ENCODE measurements around the gene DOK4.
"Not testable (repeated sequence)": the region's sequence is repeated elsewhere in the genome, so short reads cannot be mapped to it uniquely, and the experiment has no call there.

The DOK4 gene

DNA sequence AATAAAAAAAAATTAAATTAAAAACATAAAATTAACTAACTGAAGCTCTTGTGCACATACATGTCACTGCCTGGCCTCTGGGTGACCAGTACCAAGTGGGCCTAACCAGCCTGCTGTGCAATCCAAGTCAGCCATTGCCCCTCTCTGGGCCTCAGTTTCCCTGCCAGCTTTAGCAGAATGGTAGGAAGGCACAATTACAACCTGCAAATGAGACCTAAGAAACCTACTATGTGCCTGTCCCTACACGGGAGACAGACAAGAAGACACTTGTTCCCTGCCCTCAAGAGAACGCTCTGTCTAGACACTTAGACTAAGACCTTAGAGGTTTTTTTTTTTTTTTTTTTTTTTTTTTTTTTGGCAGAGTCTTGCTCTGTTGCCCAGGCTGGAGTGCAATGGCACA lies 40.8 kb downstream of the DOK4 start:
- no peak for DNase-seq (ENCODE audit: low read depth)

DNA sequence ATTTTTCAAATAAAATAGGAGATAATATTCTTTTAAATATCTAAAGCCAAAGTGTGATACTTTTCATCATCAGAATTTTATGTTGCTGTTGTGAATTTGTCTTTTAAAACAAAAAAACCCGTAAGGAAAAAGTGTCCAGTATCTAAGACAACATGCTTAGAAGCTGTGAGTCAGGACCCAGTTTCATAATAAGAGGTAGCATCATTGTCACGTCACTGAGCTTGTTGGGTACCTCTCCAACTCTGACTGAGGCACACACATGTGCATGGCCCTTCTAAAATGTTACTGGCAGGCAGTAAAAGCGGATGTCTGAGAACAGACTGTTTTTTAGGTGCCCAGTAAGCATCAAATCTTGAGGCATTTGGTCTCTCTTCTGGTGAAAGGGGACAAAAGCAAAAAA lies 41.6 kb downstream of the DOK4 start:
- DNase-seq (ENCODE audit: low read depth), result no peak

DNA sequence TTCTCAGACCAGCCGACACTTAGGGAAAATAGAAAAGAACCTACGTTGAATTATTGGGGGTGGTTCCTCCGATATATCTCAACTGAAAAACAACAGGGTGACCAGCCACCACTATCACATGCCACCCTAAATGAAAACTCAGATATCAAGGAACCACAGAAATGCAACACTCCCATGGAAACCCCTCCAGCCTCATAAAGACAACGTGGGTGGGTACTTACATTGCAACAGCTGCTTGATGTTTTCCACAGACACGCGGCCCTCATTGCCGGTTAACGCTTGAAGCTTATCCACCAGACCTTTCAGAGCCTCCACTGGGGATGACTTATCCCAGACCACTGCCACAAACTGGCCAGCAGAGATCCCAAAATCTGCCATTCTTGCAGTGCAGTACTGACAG lies 45.7 kb downstream of the DOK4 start:
- not testable (repeated sequence) for DNase-seq (ENCODE audit: low read depth)

DNA sequence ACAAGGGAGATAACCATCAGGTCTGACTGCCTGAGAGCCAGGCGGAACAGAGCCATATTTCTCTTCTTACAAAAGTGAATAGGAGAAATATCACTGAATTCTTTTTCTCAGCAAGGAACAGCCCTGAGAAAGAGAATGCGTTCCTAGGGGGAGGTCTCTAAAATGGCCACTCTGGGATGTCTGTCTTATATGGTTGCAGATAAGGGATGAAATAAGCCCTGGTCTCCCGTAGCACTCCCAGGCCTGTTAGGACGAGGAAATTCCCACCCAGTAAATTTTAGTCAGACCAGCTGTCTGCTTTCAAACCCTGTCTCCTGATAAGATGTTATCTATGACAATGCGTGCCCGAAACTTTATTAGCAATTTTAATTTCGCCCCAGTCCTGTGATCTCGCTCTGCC lies 46.3 kb downstream of the DOK4 start:
- DNase-seq (ENCODE audit: low read depth), result not testable (repeated sequence)

DNA sequence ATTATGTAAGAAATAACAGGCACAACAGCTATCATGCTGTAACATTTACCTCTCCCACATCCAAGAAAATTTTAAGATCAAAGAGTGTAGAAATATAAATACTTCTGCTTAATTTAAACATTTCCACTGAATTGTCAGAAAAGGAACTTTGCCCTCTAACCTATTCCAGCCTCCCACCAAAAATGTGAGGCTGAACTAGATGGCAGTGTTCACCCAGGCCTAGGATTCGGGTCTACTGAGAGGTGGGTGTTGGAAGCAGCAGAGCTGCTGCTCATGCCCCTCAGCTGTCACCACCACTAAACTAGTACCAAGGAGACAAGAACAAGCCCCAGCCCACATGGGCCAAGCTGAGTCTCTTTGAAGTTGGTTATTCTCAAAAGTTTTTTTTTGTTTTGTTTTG lies 50.5 kb downstream of the DOK4 start:
- DNase-seq (ENCODE audit: low read depth), result no peak

DNA sequence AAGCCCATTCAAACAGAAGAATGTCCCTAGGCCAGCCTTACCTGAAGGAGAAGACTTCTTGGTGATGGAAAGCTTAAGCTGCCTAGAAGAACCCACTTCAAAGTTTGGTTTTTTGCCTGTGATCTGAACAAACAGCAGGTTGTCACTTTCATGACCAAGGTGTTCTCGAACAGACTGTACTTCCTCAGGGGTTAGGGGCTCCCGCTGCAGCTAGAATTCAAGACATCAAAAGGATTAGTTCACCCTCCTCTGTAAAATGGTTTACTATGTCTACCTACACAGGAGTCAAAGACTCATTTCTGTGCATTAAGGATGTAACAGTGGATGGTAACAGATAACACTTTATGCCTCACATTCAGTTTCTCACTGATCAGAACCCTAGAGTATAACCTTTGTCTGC lies 52.3 kb downstream of the DOK4 start:
- no peak for DNase-seq (ENCODE audit: low read depth)

DNA sequence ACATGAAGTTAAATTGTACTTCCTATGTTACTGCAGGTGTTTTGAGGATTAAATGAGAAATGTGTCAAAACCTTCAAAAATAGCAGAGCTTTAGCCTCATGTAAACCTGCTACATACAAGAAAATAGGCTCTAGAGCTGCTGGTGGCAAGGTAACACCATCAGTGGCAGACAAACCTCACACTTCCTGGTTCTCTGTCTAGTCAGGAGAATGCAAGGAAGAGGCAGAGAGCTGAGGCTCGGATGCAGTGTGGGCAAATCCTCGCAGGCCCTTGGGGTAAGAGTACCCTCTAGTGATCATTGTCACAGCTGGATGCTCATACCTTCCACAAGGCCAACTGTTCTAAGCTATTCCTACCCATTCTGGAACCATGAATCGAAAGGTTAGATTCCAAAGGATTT lies 53.3 kb downstream of the DOK4 start:
- no peak for DNase-seq (ENCODE audit: low read depth)

DNA sequence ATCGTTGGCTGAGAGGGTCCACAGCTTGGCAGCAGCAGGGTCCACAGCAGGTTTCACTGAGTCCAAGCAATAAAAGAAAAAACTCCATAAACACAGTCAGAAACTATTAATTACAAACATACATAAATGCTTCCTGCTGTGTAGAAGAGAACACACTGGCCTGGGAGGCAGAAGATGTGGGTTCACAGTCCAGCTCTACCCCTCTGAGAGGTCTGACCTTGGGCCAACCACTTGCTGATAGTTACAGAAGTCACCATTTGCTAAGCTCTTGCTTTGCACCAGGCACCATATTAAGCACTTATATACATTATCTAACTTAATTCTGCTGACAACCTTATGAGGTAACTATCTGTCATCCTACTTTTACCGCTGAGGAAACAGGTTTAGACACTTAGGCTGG lies 53.8 kb downstream of the DOK4 start:
- DNase-seq (ENCODE audit: low read depth), result no peak

DNA sequence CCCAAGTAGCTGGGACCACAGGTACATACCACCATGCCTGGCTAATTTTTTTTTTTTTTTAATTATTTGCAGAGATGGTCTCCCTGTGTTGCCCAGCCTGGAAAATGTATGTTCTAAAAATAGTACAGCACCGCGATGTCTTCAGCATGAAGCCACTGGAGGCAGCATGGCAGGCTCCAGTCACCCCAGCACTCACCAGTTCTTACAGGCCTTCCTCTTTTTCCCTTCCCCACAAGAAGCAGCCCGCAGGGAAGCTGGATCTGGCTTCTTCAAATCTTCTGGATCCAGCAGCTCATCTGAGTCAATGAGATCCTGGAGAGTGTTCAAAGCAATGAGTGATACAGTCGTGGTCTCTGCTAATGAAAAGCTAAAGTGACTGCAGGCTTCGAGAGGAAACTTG lies 55.3 kb downstream of the DOK4 start:
- DNase-seq (ENCODE audit: low read depth), result no peak

DNA sequence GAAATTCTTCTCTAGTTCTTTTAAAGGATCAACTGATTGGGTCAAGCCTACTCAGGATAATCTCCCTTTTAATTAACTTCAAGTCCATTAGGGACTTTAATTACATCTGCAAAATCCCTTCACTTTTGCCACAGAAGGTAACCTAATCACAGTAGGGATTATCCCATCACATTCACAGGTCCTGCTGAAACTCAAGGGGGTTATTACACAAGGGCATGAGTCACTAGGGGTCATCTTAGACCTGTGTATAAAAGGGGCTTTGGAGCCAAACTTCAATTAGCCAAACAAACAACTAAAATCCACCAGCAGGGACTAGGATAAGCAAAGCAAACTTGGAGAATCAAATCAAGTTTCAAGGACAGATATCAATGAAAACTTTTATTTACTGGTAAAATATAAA lies 58.5 kb downstream of the DOK4 start:
- DNase-seq (ENCODE audit: low read depth), result no peak

DNA sequence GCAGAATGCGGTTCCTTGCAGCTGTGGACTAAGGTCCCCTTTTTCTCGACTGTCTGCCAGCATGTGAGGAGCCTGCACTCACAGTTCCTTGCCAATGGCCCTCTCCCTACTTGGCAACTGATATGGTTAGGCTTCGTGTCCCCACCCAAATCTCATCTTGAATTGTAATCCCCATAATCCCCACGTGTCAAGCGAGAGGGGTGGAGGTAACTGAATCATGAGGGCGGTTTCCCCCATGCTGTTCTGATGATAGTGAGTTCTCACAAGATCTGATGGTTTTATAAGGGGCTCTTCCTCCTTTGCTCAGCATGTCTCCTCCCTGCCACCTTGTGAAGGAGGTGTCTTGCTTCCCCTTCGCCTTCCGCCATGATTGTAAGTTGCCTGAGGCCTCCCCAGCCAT lies 59.0 kb downstream of the DOK4 start:
- DNase-seq (ENCODE audit: low read depth), result no peak

DNA sequence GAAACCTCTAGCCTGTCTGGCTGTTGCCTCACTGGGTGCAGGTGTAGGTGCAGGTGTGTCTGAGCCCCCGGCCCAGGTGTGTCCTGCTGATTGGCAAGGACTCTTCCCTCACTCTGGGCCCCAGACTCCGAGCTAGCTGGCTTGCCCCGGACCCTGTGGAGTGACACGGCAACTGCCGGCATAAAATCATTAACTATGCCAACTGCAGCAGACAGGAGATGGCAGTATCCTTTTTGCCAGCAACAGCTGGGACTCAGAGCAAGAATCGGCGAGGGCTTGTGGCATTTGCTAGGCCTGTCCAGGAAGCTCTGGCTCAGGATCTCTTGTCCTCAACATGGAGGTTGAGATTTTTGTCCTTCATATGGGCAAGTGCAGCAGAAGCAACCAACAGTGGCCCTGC lies 59.9 kb downstream of the DOK4 start:
- no peak for DNase-seq (ENCODE audit: low read depth)

DNA sequence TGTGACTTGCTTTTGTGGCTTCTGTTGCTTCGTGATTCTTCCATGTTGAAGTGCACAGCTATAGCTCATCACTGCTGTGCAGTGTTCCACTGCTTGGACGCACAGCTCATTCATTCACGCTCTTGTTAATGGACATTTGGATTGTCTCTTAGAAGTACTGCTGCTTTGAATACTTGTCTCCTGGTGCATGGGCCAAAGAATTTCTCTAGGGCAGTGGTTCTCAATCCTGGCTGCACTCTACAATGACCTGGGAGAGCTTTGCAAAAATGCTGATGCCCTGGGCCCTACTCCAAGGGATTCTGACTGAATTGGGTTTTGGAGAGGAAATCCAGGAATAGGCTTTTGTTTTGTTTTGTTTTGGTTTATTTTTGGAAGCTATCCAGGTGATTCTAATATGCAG lies 61.7 kb downstream of the DOK4 start:
- no peak for DNase-seq (ENCODE audit: low read depth)

DNA sequence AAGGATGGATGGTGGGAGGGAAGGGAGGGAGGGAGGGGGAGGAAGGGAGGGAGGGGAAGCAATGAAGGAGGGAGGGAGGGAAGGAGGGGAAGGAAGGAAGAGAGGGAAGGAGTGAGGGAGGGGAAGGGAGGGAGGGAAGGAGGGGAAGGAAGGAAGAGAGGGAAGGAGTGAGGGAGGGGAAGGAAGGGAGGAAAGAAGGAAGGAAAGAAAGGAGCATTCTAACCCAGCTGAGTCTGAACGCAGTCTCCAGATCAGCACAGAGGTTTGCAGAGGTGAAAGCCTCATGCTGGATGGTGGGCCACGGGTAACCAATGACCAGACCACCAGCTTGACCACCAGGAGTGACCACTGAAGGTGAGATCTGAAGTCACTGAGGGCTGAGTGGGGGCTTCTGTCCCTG lies 63.1 kb downstream of the DOK4 start:
- no peak for DNase-seq (ENCODE audit: low read depth)

DNA sequence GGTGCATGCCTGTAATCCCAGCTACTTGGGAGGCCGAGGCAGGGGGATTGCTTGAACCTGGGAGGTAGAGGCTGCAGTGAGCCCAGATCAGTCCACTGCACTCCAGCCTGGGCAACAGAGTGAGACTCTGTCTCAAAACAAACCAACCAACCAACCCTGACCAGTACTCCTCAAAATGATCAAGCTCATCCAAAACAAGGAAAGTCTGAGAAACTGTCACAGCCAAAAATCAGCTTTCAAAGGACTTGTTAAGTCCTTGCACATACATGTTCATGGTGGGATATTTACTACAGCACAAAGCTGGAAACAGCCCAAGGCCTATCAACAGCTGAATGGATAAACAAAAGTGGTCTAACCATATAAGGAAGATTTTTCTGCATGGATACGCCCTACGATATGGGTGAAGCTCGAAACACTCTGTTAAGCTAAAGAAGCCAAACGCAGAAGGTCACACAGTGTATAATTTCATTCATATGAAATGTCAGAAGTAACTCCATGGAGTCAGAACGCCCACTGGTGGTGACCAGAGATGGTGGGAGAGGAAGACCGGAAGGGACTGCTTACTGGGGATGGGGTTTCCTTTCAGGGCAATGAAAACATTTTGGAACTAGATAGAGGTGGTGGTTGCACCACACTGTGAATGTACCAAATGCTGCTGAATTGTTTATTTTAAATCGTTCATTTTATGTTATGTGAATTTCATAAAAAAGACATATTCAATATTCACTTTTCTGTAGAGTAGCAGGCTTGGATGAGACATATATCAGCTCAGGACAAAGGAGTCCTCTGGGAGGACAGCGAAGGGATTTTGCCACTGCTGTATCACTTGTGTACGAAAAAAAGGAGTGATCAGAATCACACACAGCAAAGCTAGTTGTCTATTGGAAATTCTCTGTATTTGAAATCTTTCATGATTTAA lies 64.0 kb downstream of the DOK4 start:
- DNase-seq (ENCODE audit: low read depth), result no peak

Measured in activated gamma-delta T cell treated with anti-CD3 and anti-CD28 coated beads, Interleukin-2, amount 50 U/mL, for 16 hours (primary cell).